ENCODE results near the gene LY6G6D.

- TF ChIP-seq, protein P1, sequence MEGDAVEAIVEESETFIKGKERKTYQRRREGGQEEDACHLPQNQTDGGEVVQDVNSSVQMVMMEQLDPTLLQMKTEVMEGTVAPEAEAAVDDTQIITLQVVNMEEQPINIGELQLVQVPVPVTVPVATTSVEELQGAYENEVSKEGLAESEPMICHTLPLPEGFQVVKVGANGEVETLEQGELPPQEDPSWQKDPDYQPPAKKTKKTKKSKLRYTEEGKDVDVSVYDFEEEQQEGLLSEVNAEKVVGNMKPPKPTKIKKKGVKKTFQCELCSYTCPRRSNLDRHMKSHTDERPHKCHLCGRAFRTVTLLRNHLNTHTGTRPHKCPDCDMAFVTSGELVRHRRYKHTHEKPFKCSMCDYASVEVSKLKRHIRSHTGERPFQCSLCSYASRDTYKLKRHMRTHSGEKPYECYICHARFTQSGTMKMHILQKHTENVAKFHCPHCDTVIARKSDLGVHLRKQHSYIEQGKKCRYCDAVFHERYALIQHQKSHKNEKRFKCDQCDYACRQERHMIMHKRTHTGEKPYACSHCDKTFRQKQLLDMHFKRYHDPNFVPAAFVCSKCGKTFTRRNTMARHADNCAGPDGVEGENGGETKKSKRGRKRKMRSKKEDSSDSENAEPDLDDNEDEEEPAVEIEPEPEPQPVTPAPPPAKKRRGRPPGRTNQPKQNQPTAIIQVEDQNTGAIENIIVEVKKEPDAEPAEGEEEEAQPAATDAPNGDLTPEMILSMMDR (IDR thresholded peaks at IDR 0.05; ENCODE audit: low read length) = no peak
- no peak for TF ChIP-seq EZH2phosphoT487 (IDR thresholded peaks at IDR 0.05; ENCODE audit: low read length)
Observed at GRCh38 chr6:31692353-31692752, 22.8 kb upstream of the LY6G6D start.
